ENCODE results near the gene SCOC. TPM values are rescaled to one million over a fixed set of nuclear protein-coding genes. Genes with fewer than 3 reads are reported as not detected.

SCOC gene
- total and polyA plus RNA-seq, 2 of the 13 experiments (the other 11 are each of a cell fraction or from before 2014, with no cell fraction given) = 43.8 to 65.2 TPM

- TF ChIP-seq, protein P1, sequence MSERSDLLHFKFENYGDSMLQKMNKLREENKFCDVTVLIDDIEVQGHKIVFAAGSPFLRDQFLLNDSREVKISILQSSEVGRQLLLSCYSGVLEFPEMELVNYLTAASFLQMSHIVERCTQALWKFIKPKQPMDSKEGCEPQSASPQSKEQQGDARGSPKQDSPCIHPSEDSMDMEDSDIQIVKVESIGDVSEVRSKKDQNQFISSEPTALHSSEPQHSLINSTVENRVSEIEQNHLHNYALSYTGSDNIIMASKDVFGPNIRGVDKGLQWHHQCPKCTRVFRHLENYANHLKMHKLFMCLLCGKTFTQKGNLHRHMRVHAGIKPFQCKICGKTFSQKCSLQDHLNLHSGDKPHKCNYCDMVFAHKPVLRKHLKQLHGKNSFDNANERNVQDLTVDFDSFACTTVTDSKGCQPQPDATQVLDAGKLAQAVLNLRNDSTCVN (CRISPR knock-in tag; IDR thresholded peaks at IDR 0.05; ENCODE audit: borderline replicate concordance) = no peak
- TF ChIP-seq ZNF547 (CRISPR knock-in tag; IDR thresholded peaks at IDR 0.05) = peak; percentile 91; the same call in 1 of the 2 replicates
- TF ChIP-seq RARA (CRISPR knock-in tag; IDR thresholded peaks at IDR 0.05) = peak; percentile 43; the same call in 1 of the 2 replicates
- TF ChIP-seq ZNF274 (CRISPR knock-in tag; IDR thresholded peaks at IDR 0.05) = peak; percentile 81; the same call in 1 of the 2 replicates
- TF ChIP-seq, protein P2, sequence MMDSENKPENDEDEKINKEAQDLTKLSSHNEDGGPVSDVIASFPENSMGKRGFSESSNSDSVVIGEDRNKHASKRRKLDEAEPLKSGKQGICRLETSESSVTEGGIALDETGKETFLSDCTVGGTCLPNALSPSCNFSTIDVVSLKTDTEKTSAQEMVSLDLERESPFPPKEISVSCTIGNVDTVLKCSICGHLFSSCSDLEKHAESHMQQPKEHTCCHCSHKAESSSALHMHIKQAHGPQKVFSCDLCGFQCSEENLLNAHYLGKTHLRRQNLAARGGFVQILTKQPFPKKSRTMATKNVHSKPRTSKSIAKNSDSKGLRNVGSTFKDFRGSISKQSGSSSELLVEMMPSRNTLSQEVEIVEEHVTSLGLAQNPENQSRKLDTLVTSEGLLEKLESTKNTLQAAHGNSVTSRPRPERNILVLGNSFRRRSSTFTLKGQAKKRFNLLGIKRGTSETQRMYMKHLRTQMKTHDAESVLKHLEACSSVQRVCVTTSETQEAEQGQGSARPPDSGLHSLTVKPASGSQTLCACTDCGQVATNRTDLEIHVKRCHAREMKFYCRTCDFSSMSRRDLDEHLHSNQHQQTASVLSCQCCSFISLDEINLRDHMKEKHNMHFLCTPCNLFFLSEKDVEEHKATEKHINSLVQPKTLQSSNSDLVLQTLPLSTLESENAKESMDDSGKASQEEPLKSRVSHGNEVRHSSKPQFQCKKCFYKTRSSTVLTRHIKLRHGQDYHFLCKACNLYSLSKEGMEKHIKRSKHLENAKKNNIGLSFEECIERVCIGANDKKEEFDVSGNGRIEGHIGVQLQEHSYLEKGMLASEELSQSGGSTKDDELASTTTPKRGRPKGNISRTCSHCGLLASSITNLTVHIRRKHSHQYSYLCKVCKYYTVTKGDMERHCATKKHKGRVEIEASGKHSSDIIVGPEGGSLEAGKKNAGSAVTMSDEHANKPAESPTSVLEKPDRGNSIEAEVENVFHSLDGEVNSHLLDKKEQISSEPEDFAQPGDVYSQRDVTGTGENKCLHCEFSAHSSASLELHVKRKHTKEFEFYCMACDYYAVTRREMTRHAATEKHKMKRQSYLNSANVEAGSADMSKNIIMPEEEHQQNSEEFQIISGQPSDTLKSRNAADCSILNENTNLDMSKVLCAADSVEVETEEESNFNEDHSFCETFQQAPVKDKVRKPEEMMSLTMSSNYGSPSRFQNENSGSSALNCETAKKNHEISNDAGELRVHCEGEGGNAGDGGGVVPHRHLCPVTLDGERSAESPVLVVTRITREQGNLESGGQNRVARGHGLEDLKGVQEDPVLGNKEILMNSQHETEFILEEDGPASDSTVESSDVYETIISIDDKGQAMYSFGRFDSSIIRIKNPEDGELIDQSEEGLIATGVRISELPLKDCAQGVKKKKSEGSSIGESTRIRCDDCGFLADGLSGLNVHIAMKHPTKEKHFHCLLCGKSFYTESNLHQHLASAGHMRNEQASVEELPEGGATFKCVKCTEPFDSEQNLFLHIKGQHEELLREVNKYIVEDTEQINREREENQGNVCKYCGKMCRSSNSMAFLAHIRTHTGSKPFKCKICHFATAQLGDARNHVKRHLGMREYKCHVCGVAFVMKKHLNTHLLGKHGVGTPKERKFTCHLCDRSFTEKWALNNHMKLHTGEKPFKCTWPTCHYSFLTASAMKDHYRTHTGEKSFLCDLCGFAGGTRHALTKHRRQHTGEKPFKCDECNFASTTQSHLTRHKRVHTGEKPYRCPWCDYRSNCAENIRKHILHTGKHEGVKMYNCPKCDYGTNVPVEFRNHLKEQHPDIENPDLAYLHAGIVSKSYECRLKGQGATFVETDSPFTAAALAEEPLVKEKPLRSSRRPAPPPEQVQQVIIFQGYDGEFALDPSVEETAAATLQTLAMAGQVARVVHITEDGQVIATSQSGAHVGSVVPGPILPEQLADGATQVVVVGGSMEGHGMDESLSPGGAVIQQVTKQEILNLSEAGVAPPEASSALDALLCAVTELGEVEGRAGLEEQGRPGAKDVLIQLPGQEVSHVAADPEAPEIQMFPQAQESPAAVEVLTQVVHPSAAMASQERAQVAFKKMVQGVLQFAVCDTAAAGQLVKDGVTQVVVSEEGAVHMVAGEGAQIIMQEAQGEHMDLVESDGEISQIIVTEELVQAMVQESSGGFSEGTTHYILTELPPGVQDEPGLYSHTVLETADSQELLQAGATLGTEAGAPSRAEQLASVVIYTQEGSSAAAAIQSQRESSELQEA (CRISPR knock-in tag; IDR thresholded peaks at IDR 0.05; ENCODE audit: not compliant biosample characterization) = peak; percentile 87
- TF ChIP-seq, protein P3, sequence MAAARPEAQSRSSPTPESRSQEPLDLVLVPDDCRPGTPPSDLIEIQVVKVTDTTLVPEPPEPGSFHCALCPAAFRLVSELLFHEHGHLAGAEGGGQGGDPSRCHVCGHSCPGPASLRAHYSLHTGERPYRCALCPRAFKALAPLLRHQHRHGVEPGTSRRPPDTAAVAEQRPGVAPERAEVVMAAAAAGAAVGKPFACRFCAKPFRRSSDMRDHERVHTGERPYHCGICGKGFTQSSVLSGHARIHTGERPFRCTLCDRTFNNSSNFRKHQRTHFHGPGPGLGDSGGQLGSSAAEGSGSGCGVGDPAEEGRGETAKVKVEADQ (CRISPR knock-in tag; IDR thresholded peaks at IDR 0.05; ENCODE audit: borderline replicate concordance) = peak; percentile 78; the same call in 1 of the 2 replicates
- TF ChIP-seq FOXM1 (CRISPR knock-in tag; IDR thresholded peaks at IDR 0.05) = peak; percentile 58; the same call in 1 of the 2 replicates
- TF ChIP-seq, protein P4, sequence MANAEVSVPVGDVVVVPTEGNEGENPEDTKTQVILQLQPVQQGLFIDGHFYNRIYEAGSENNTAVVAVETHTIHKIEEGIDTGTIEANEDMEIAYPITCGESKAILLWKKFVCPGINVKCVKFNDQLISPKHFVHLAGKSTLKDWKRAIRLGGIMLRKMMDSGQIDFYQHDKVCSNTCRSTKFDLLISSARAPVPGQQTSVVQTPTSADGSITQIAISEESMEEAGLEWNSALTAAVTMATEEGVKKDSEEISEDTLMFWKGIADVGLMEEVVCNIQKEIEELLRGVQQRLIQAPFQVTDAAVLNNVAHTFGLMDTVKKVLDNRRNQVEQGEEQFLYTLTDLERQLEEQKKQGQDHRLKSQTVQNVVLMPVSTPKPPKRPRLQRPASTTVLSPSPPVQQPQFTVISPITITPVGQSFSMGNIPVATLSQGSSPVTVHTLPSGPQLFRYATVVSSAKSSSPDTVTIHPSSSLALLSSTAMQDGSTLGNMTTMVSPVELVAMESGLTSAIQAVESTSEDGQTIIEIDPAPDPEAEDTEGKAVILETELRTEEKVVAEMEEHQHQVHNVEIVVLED (CRISPR knock-in tag; IDR thresholded peaks at IDR 0.05; ENCODE audit: borderline replicate concordance) = peak; percentile 82
- TF ChIP-seq ZNF567 (CRISPR knock-in tag; IDR thresholded peaks at IDR 0.05; ENCODE audit: borderline replicate concordance) = peak; percentile 68; the same call in 1 of the 2 replicates
- TF ChIP-seq, protein P5, sequence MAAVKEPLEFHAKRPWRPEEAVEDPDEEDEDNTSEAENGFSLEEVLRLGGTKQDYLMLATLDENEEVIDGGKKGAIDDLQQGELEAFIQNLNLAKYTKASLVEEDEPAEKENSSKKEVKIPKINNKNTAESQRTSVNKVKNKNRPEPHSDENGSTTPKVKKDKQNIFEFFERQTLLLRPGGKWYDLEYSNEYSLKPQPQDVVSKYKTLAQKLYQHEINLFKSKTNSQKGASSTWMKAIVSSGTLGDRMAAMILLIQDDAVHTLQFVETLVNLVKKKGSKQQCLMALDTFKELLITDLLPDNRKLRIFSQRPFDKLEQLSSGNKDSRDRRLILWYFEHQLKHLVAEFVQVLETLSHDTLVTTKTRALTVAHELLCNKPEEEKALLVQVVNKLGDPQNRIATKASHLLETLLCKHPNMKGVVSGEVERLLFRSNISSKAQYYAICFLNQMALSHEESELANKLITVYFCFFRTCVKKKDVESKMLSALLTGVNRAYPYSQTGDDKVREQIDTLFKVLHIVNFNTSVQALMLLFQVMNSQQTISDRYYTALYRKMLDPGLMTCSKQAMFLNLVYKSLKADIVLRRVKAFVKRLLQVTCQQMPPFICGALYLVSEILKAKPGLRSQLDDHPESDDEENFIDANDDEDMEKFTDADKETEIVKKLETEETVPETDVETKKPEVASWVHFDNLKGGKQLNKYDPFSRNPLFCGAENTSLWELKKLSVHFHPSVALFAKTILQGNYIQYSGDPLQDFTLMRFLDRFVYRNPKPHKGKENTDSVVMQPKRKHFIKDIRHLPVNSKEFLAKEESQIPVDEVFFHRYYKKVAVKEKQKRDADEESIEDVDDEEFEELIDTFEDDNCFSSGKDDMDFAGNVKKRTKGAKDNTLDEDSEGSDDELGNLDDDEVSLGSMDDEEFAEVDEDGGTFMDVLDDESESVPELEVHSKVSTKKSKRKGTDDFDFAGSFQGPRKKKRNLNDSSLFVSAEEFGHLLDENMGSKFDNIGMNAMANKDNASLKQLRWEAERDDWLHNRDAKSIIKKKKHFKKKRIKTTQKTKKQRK (IDR thresholded peaks at IDR 0.05; ENCODE audit: low read length) = no peak
- no peak; the same call in 1 of the 2 replicates for TF ChIP-seq ZNF615 (CRISPR knock-in tag; IDR thresholded peaks at IDR 0.05; ENCODE audit: borderline replicate concordance)
Observed at GRCh38 chr4:140373328-140374129, at the start of gene SCOC (continued).
